Activated T-helper 17 cell treated with anti-CD3 and anti-CD28 coated beads, Interleukin-2, amount 50 U/mL, for 72 hours (primary cell): ENCODE measurements around the gene ACTR2. TPM values are rescaled to one million over a fixed set of nuclear protein-coding genes. Genes with fewer than 3 reads are reported as not detected.
A peak's percentile ranks its signal among the peaks of the same experiment; 100 is the strongest.
"Not testable (repeated sequence)": the region's sequence is repeated elsewhere in the genome, so short reads cannot be mapped to it uniquely, and the experiment has no call there.

Source experiments
- ATAC-seq: fragments of 150-1000 bp; cut with Tn5 transposase; replicated peaks from 2 replicates; pipeline ENCODE4 v1.10.0; 2021; ENCODE audit warnings: mild to moderate bottlenecking, moderate library complexity
- H3K27ac Mint-ChIP-seq: one replicate; pipeline ENCODE4 v1.8.0; 2022; ENCODE audit warnings: mixed read lengths
- H3K27me3 Mint-ChIP-seq: one replicate; pipeline ENCODE4 v1.8.0; 2022; ENCODE audit warnings: mixed read lengths
- H3K36me3 Mint-ChIP-seq: one replicate; pipeline ENCODE4 v1.8.0; 2022; ENCODE audit warnings: low read depth, mild to moderate bottlenecking, mixed read lengths
- H3K4me1 Mint-ChIP-seq: one replicate; pipeline ENCODE4 v1.8.0; 2022; ENCODE audit warnings: mixed read lengths
- H3K4me3 Mint-ChIP-seq: one replicate; pipeline ENCODE4 v1.8.0; 2022; ENCODE audit warnings: mild to moderate bottlenecking, mixed read lengths
- H3K9me3 Mint-ChIP-seq: one replicate; pipeline ENCODE4 v1.8.0; 2022; ENCODE audit warnings: mixed read lengths
- total RNA-seq, 2 donors: library from RNA; stranded (reverse); gene quantifications; one replicate each; pipeline ENCODE4 v1.2.3, GENCODE V29; 2022

Gene ACTR2
- total RNA-seq, 2 donors from 2014 or later = 276 to 518 TPM

- Mint-ChIP-seq H3K9me3 (no peaks in the 10 kb centered on the region), H3K27me3 (peaks cover 14% of the 10 kb centered on the region), H3K4me1 (peaks cover 37% of the 10 kb centered on the region), H3K36me3 (peaks cover 12% of the 10 kb centered on the region), H3K4me3 (peak overlapping the region; percentile 80), H3K27ac (peak overlapping the region; percentile 98)
- peak; percentile 88 for ATAC-seq
These were observed 73.4 kb downstream of the ACTR2 start for GRCh38 chr2:65300761-65301711.

- Mint-ChIP-seq H3K9me3 (no peaks in the 10 kb centered on the region), H3K4me1 (peaks cover 18% of the 10 kb centered on the region), H3K36me3 (peaks cover 2% of the 10 kb centered on the region), H3K27me3 (peaks cover 11% of the 10 kb centered on the region), H3K4me3 (no peak overlapping the region), H3K27ac (no peak overlapping the region)
- ATAC-seq = no peak
These were observed 78.3 kb downstream of the ACTR2 start for GRCh38 chr2:65305934-65306333.

- Mint-ChIP-seq H3K36me3 (peaks cover 8% of the 10 kb centered on the region), H3K4me1 (peaks cover 5% of the 10 kb centered on the region), H3K4me3 (no peak overlapping the region), H3K27me3 (no peaks in the 10 kb centered on the region), H3K27ac (no peak overlapping the region), H3K9me3 (no peaks in the 10 kb centered on the region)
- no peak for ATAC-seq
These were observed 82.1 kb downstream of the ACTR2 start for GRCh38 chr2:65309699-65310098.

- Mint-ChIP-seq H3K36me3 (peaks cover 8% of the 10 kb centered on the region), H3K4me3 (no peak overlapping the region), H3K9me3 (no peaks in the 10 kb centered on the region), H3K27ac (no peak overlapping the region), H3K4me1 (peaks cover 5% of the 10 kb centered on the region), H3K27me3 (no peaks in the 10 kb centered on the region)
- ATAC-seq = no peak
These were observed 83.4 kb downstream of the ACTR2 start for GRCh38 chr2:65311049-65311448.

GRCh38 chr2:65311596-65311995, 84.0 kb downstream of the ACTR2 start:
- Mint-ChIP-seq H3K4me1 (peaks cover 9% of the 10 kb centered on the region), H3K27me3 (no peaks in the 10 kb centered on the region), H3K4me3 (no peak overlapping the region), H3K36me3 (peaks cover 8% of the 10 kb centered on the region), H3K27ac (no peak overlapping the region), H3K9me3 (no peaks in the 10 kb centered on the region)
- ATAC-seq = no peak

- no peaks in the 10 kb centered on the region for H3K9me3 Mint-ChIP-seq
- no peaks in the 10 kb centered on the region for H3K27me3 Mint-ChIP-seq
- H3K4me1 Mint-ChIP-seq = peaks cover 9% of the 10 kb centered on the region
- H3K27ac Mint-ChIP-seq = peak overlapping the region; percentile 47
- H3K4me3 Mint-ChIP-seq = no peak overlapping the region
- no peak for ATAC-seq
- H3K36me3 Mint-ChIP-seq = peaks cover 8% of the 10 kb centered on the region
These were observed 85.7 kb downstream of the ACTR2 start for GRCh38 chr2:65313126-65313953.

GRCh38 chr2:65313954-65314256, 86.3 kb downstream of the ACTR2 start:
- Mint-ChIP-seq H3K4me3 (no peak overlapping the region), H3K9me3 (no peaks in the 10 kb centered on the region), H3K4me1 (peaks cover 11% of the 10 kb centered on the region), H3K27me3 (no peaks in the 10 kb centered on the region), H3K36me3 (peaks cover 8% of the 10 kb centered on the region), H3K27ac (no peak overlapping the region)
- ATAC-seq = no peak

- no peaks in the 10 kb centered on the region for H3K9me3 Mint-ChIP-seq
- no peak for ATAC-seq
- no peaks in the 10 kb centered on the region for H3K27me3 Mint-ChIP-seq
- peaks cover 21% of the 10 kb centered on the region for H3K4me1 Mint-ChIP-seq
- no peak overlapping the region for H3K4me3 Mint-ChIP-seq
- H3K27ac Mint-ChIP-seq = no peak overlapping the region
- H3K36me3 Mint-ChIP-seq = peaks cover 8% of the 10 kb centered on the region
These were observed 87.3 kb downstream of the ACTR2 start for GRCh38 chr2:65314801-65315441.

GRCh38 chr2:65316072-65316471, 88.4 kb downstream of the ACTR2 start:
- H3K4me1 Mint-ChIP-seq = peaks cover 31% of the 10 kb centered on the region
- no peak overlapping the region for H3K4me3 Mint-ChIP-seq
- H3K9me3 Mint-ChIP-seq = no peaks in the 10 kb centered on the region
- H3K27me3 Mint-ChIP-seq = no peaks in the 10 kb centered on the region
- ATAC-seq = no peak
- H3K27ac Mint-ChIP-seq = peak overlapping the region; percentile 22
- H3K36me3 Mint-ChIP-seq = peaks cover 8% of the 10 kb centered on the region

GRCh38 chr2:65317351-65317750, 89.7 kb downstream of the ACTR2 start:
- not testable (repeated sequence) for H3K27me3 Mint-ChIP-seq, H3K9me3 Mint-ChIP-seq, H3K36me3 Mint-ChIP-seq, ATAC-seq, H3K27ac Mint-ChIP-seq, H3K4me3 Mint-ChIP-seq
- H3K4me1 Mint-ChIP-seq = peaks cover 31% of the 10 kb centered on the region

GRCh38 chr2:65317841-65318240, 90.2 kb downstream of the ACTR2 start:
- Mint-ChIP-seq H3K4me1 (peaks cover 30% of the 10 kb centered on the region), H3K27me3 (no peaks in the 10 kb centered on the region), H3K27ac (no peak overlapping the region), H3K9me3 (no peaks in the 10 kb centered on the region), H3K36me3 (peaks cover 7% of the 10 kb centered on the region), H3K4me3 (no peak overlapping the region)
- ATAC-seq = no peak

GRCh38 chr2:65319072-65319673, 91.5 kb downstream of the ACTR2 start:
- Mint-ChIP-seq H3K4me3 (peak overlapping the region; percentile 68), H3K36me3 (no peaks in the 10 kb centered on the region), H3K27me3 (no peaks in the 10 kb centered on the region), H3K4me1 (peaks cover 26% of the 10 kb centered on the region), H3K9me3 (no peaks in the 10 kb centered on the region), H3K27ac (peak overlapping the region; percentile 92)
- peak; percentile 39 for ATAC-seq

GRCh38 chr2:65319674-65320041, 92.0 kb downstream of the ACTR2 start:
- ATAC-seq = no peak
- no peaks in the 10 kb centered on the region for H3K27me3 Mint-ChIP-seq
- H3K4me1 Mint-ChIP-seq = peaks cover 26% of the 10 kb centered on the region
- H3K9me3 Mint-ChIP-seq = no peaks in the 10 kb centered on the region
- H3K27ac Mint-ChIP-seq = peak overlapping the region; percentile 92
- peak overlapping the region; percentile 68 for H3K4me3 Mint-ChIP-seq
- H3K36me3 Mint-ChIP-seq = no peaks in the 10 kb centered on the region

- peak; percentile 93 for ATAC-seq
- Mint-ChIP-seq H3K4me1 (peaks cover 26% of the 10 kb centered on the region), H3K27ac (peak overlapping the region; percentile 92), H3K27me3 (no peaks in the 10 kb centered on the region), H3K9me3 (no peaks in the 10 kb centered on the region), H3K36me3 (no peaks in the 10 kb centered on the region), H3K4me3 (peak overlapping the region; percentile 68)
These were observed 92.6 kb downstream of the ACTR2 start for GRCh38 chr2:65320042-65320725.
